Spinal cord (tissue), 10 donors: ENCODE measurements around the gene MOV10. TPM values are rescaled to one million over a fixed set of nuclear protein-coding genes. Genes with fewer than 3 reads are reported as not detected.
A peak's percentile ranks its signal among the peaks of the same experiment; 100 is the strongest.

Experiments used
- DNase-seq, 6 donors: peaks; one replicate each; pipeline versions ENCODE4 v3.0.0 to v3.0.0-alpha.2; 2013 to 2015; ENCODE audit warnings: low spot score in 6 of 6, low read depth in 4 of 6
- H3K27ac ChIP-seq: one replicate; pipeline ENCODE4 v1.5.1; 2013; ENCODE audit warnings: low read depth, low read length, control low read depth
- H3K27me3 ChIP-seq: one replicate; pipeline ENCODE4 v1.6.1; 2013; ENCODE audit warnings: low read length; ENCODE audit not compliant: control insufficient read depth, insufficient read depth
- H3K36me3 ChIP-seq: one replicate; pipeline ENCODE4 v1.6.1; 2013; ENCODE audit warnings: low read length; ENCODE audit not compliant: control insufficient read depth, insufficient read depth
- H3K4me1 ChIP-seq: one replicate; pipeline ENCODE4 v1.6.1; 2013; ENCODE audit warnings: low read length; ENCODE audit not compliant: control insufficient read depth, insufficient read depth
- H3K4me3 ChIP-seq: one replicate; pipeline ENCODE4 v1.5.1; 2013; ENCODE audit warnings: low read depth, low read length, control low read depth
- H3K9me3 ChIP-seq: one replicate; pipeline ENCODE4 v1.6.1; 2013; ENCODE audit warnings: low read length; ENCODE audit not compliant: control insufficient read depth, insufficient read depth
- WGBS: methylation state at CpG from one replicate; pipeline ENCODE4 v1.1.5; 2013; ENCODE audit warnings: missing lambda C conversion rate; ENCODE audit not compliant: insufficient coverage; 5-methylcytosine and 5-hydroxymethylcytosine counted together
- polyA plus RNA-seq, 2 donors: library from polyadenylated mRNA; unstranded; fragments of 120-200 nt; gene quantifications; one replicate each; pipeline ENCODE4 v1.2.1, GENCODE V29; 2013; ENCODE audit not compliant: insufficient read length in 2 of 2
- total RNA-seq, 2 donors: library from RNA; depleted of rRNA in 1 of 2; stranded (reverse); fragments of 120-200 nt in 1 of 2; fragments of >200 nt in 1 of 2; gene quantifications; one replicate each; pipeline versions ENCODE4 v1.2.3 to v1.2.4, GENCODE V29; 2013 to 2014
- donor health status: healthy.

Gene MOV10
- total and polyA plus RNA-seq, 4 donors, result 17.0 to 58.5 (median 48.4) TPM

- Histone ChIP-seq H3K4me3 (no peak overlapping the region), H3K36me3 (peaks cover 52% of the 10 kb centered on the region), H3K27ac (peak overlapping the region; percentile 94), H3K4me1 (peaks cover 78% of the 10 kb centered on the region), H3K27me3 (peaks cover 4% of the 10 kb centered on the region), H3K9me3 (no peaks in the 10 kb centered on the region)
- WGBS, result 78% methylated on average over 10 of the region's 12 CpGs
- DNase-seq, result no peak
Observed at GRCh38 chr1:112702420-112703261, 28.2 kb downstream of the MOV10 start.

GRCh38 chr1:112703706-112704105 is 29.2 kb downstream of the MOV10 start:
- H3K36me3 ChIP-seq, result peaks cover 41% of the 10 kb centered on the region
- DNase-seq, result no peak
- H3K27ac ChIP-seq, result peak overlapping the region; percentile 95
- WGBS, result 90% methylated on average over 5 of the region's 8 CpGs
- no peak overlapping the region for H3K4me3 ChIP-seq
- no peaks in the 10 kb centered on the region for H3K9me3 ChIP-seq
- H3K4me1 ChIP-seq, result peaks cover 81% of the 10 kb centered on the region
- peaks cover 4% of the 10 kb centered on the region for H3K27me3 ChIP-seq

GRCh38 chr1:112704391-112704933 is 30.0 kb downstream of the MOV10 start:
- peaks cover 79% of the 10 kb centered on the region for H3K4me1 ChIP-seq
- peak overlapping the region; percentile 95 for H3K27ac ChIP-seq
- peak overlapping the region; percentile 85 for H3K4me3 ChIP-seq
- peaks cover 34% of the 10 kb centered on the region for H3K36me3 ChIP-seq
- 39% methylated on average over 6 of the region's 7 CpGs for WGBS
- no peaks in the 10 kb centered on the region for H3K9me3 ChIP-seq
- H3K27me3 ChIP-seq, result peaks cover 4% of the 10 kb centered on the region
- DNase-seq, result peak in 3 of 6 donors; percentile 35 to 83 (median 59)

- Histone ChIP-seq H3K27ac (peak overlapping the region; percentile 95), H3K36me3 (peaks cover 31% of the 10 kb centered on the region), H3K4me1 (peaks cover 73% of the 10 kb centered on the region), H3K27me3 (peaks cover 4% of the 10 kb centered on the region), H3K9me3 (no peaks in the 10 kb centered on the region), H3K4me3 (peak overlapping the region; percentile 85)
- DNase-seq, result peak in 3 of 6 donors; percentile 61 to 91 (median 74)
- 17% methylated on average over 9 of the region's 13 CpGs for WGBS
Observed at GRCh38 chr1:112704934-112705627, 30.6 kb downstream of the MOV10 start.

GRCh38 chr1:112706505-112707220 is 32.2 kb downstream of the MOV10 start, which contains the start of gene RHOC:
Gene RHOC, minus strand, starts transcription at chr1:112707127. Its CDS starts 3,328 bp downstream, at chr1:112703799.
- DNase-seq, result peak in 2 of 6 donors; percentile 38 to 53
- H3K4me3 ChIP-seq, result peak within 1 kb of the TSS; percentile 85
- peaks cover 7% of the 10 kb centered on the region for H3K27me3 ChIP-seq
- WGBS, result under 1% methylated on average over 53 of the region's 61 CpGs
- H3K9me3 ChIP-seq, result no peaks in the 10 kb centered on the region
- H3K27ac ChIP-seq, result peak within 1 kb of the TSS; percentile 95
- H3K4me1 ChIP-seq, result peaks cover 65% of the 10 kb centered on the region
- H3K36me3 ChIP-seq, result peaks cover 16% of the 10 kb centered on the region

- peak in 3 of 6 donors; percentile 66 to 91 (median 86) for DNase-seq
- peaks cover 59% of the 10 kb centered on the region for H3K4me1 ChIP-seq
- H3K27me3 ChIP-seq, result peaks cover 7% of the 10 kb centered on the region
- H3K9me3 ChIP-seq, result no peaks in the 10 kb centered on the region
- WGBS, result 5% methylated on average over 27 of the region's 42 CpGs
- H3K4me3 ChIP-seq, result peak overlapping the region; percentile 85
- H3K36me3 ChIP-seq, result peaks cover 8% of the 10 kb centered on the region
- H3K27ac ChIP-seq, result peak overlapping the region; percentile 77
Observed at GRCh38 chr1:112707221-112708001, 33.0 kb downstream of the MOV10 start.

GRCh38 chr1:112708002-112708448 is 33.6 kb downstream of the MOV10 start:
- DNase-seq, result no peak
- WGBS, result 74% methylated on average over 4 of the region's 6 CpGs
- peaks cover 53% of the 10 kb centered on the region for H3K4me1 ChIP-seq
- no peaks in the 10 kb centered on the region for H3K9me3 ChIP-seq
- no peak overlapping the region for H3K27ac ChIP-seq
- H3K4me3 ChIP-seq, result no peak overlapping the region
- H3K36me3 ChIP-seq, result peaks cover 2% of the 10 kb centered on the region
- peaks cover 7% of the 10 kb centered on the region for H3K27me3 ChIP-seq

GRCh38 chr1:112708489-112708888 is 34.0 kb downstream of the MOV10 start:
- no peaks in the 10 kb centered on the region for H3K9me3 ChIP-seq
- H3K36me3 ChIP-seq, result peaks cover 2% of the 10 kb centered on the region
- no peak for DNase-seq
- no peak overlapping the region for H3K4me3 ChIP-seq
- H3K27ac ChIP-seq, result no peak overlapping the region
- peaks cover 50% of the 10 kb centered on the region for H3K4me1 ChIP-seq
- peaks cover 7% of the 10 kb centered on the region for H3K27me3 ChIP-seq
- no CpG with 5 or more reads among the region's 3 CpGs for WGBS
